ENCODE results near the gene RWDD1. TPM values are rescaled to one million over a fixed set of nuclear protein-coding genes. Genes with fewer than 3 reads are reported as not detected.

The RWDD1 gene
- total RNA-seq, 1 donor from 2014 or later, result 37.6 TPM

DNA sequence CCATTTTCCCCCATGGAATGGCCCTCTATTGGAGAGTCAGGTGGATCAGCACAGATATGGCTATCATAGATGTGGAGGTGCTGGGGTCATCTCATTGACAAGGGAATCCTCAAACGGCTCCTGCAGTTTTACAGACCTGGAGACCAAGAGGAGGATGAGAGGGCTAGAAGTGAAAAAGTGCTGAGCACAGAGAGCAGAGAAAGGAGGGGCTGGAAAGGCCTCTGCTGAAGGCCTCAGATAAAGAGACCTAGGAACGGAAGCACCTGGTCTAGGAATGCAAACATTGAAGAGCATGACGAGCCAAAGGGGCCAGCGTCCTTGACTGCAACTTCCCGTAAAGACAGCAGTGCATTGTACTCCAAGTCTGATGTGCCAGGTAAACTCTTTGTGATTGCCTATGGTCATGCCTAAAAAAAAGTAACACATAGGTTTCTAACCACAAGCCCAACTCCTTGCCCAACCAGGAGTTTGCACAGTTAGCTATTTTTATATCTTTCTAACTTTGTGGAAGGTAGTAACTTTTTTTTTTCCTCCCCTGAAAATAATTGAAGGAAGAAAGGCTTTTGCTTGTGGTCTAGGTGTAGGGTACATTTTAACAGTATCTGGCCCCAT is 60.2 kb downstream of the RWDD1 start:
- Mint-ChIP-seq H3K36me3 (peaks cover 7% of the 10 kb centered on the region), H3K9me3 (no peaks in the 10 kb centered on the region), H3K27me3 (ENCODE audit: low read depth) (no peaks in the 10 kb centered on the region), H3K4me3 (no peak overlapping the region), H3K27ac (no peak overlapping the region), H3K4me1 (no peaks in the 10 kb centered on the region)
- no peak for TF ChIP-seq CTCF (IDR thresholded peaks at IDR 0.05; ENCODE audit: unreplicated experiment)
- no peak for DNase-seq (ENCODE audit: low spot score in 2 of 2, unreplicated experiment in 2 of 2)

- H3K27ac Mint-ChIP-seq, result no peak overlapping the region
- no peak for DNase-seq (ENCODE audit: low spot score in 2 of 2, unreplicated experiment in 2 of 2)
- no peak for TF ChIP-seq CTCF (IDR thresholded peaks at IDR 0.05; ENCODE audit: unreplicated experiment)
- no peaks in the 10 kb centered on the region for H3K9me3 Mint-ChIP-seq
- H3K36me3 Mint-ChIP-seq, result peaks cover 14% of the 10 kb centered on the region
- no peak overlapping the region for H3K4me3 Mint-ChIP-seq
- no peaks in the 10 kb centered on the region for H3K27me3 Mint-ChIP-seq (ENCODE audit: low read depth)
- H3K4me1 Mint-ChIP-seq, result no peaks in the 10 kb centered on the region
Measured at GRCh38 chr6:116633685-116634084, 62.4 kb downstream of the RWDD1 start.

Other genes with a start within 250 kb of the RWDD1 start
- 69.6 to 73.3 TPM (median 70.7 TPM) in 3 replicates for gene DSE, start 200.6 kb upstream of the RWDD1 start, total RNA-seq
- 2.2 to 2.4 TPM (median 2.4 TPM) in 3 replicates for gene CALHM6, start 110.1 kb upstream of the RWDD1 start, total RNA-seq
- 1.4 to 1.7 TPM (median 1.6 TPM) in 3 replicates for gene CALHM5, start 59.9 kb upstream of the RWDD1 start, total RNA-seq
- 1.7 to 2.3 TPM (median 2.1 TPM) in 3 replicates for gene TRAPPC3L, start 25.8 kb upstream of the RWDD1 start, total RNA-seq
- gene CALHM4, start 17.8 kb upstream of the RWDD1 start, total RNA-seq, result not detected in 3 replicates
- gene RSPH4A, start 45.0 kb downstream of the RWDD1 start, total RNA-seq, result 0.78 to 1.2 TPM (median 0.89 TPM) in 3 replicates
- gene ZUP1, start 97.3 kb downstream of the RWDD1 start, total RNA-seq, result 13.0 to 13.9 TPM (median 13.1 TPM) in 3 replicates
- gene KPNA5, start 109.7 kb downstream of the RWDD1 start, total RNA-seq, result 28.1 to 32.2 TPM (median 29.5 TPM) in 3 replicates
- gene FAM162B, start 194.2 kb downstream of the RWDD1 start, total RNA-seq, result 1.1 to 1.9 TPM (median 1.7 TPM) in 3 replicates

Measured in mesothelial cell of epicardium (in vitro differentiated cells).